ENCODE results near the gene ZNF451. TPM values are rescaled to one million over a fixed set of nuclear protein-coding genes. Genes with fewer than 3 reads are reported as not detected.

Gene ZNF451
- polyA plus RNA-seq, 1 experiment: 12.4 TPM

DNA sequence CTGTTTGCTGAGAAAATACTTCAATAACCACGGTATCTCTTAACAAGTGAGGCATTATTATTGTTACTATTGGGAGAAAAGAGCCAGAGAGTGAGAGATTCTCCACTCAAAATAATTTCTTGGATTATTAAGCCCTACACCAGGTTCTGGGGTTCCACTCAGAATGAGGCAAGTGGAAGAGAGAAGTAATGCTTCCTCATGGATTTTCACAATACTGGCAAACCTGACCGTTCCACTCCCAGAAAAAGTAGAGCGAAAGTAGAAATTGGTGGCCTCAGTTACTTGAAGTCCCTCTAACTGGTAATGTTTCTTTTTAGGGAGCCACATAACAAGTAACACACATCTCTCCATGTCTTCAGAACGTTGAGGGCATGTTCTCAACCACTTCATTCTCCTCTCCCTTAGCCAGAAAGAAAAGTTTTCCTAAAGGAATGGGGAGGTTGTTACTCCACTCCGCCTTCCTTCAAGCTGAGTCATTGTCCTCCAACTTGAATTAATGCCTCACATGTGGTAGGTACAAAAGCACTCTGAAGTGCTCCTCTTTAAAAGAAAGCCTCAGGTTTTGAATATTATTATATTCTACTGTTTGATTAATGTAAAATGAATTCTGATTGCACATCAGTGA, 84.0 kb downstream of the ZNF451 start:
- peak overlapping the region; percentile 86 for H3K4me3 ChIP-seq (ENCODE audit: low read depth, low read length)
- CTCF ChIA-PET: interaction anchor here (0.8 to 0.9 kb wide), 2 partner anchors 12 to 141 kb away, joined by 3 read pairs; no protein-coding TSS in a partner anchor
- no peaks in the 10 kb centered on the region; the same call in 1 of the 2 replicates for H3K36me3 ChIP-seq (ENCODE audit: control insufficient read depth, insufficient read depth, low read length)
- DNase-seq (ENCODE audit: low read depth): peak; percentile 44
- TF ChIP-seq, protein P1, sequence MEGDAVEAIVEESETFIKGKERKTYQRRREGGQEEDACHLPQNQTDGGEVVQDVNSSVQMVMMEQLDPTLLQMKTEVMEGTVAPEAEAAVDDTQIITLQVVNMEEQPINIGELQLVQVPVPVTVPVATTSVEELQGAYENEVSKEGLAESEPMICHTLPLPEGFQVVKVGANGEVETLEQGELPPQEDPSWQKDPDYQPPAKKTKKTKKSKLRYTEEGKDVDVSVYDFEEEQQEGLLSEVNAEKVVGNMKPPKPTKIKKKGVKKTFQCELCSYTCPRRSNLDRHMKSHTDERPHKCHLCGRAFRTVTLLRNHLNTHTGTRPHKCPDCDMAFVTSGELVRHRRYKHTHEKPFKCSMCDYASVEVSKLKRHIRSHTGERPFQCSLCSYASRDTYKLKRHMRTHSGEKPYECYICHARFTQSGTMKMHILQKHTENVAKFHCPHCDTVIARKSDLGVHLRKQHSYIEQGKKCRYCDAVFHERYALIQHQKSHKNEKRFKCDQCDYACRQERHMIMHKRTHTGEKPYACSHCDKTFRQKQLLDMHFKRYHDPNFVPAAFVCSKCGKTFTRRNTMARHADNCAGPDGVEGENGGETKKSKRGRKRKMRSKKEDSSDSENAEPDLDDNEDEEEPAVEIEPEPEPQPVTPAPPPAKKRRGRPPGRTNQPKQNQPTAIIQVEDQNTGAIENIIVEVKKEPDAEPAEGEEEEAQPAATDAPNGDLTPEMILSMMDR (IDR thresholded peaks at IDR 0.05; ENCODE audit: insufficient read depth, low read depth, low read length): no peak
- no peaks in the 10 kb centered on the region for H3K27me3 ChIP-seq (ENCODE audit: control insufficient read depth, insufficient read depth, low read length)
- POLR2A ChIA-PET: no interaction called here

DNA sequence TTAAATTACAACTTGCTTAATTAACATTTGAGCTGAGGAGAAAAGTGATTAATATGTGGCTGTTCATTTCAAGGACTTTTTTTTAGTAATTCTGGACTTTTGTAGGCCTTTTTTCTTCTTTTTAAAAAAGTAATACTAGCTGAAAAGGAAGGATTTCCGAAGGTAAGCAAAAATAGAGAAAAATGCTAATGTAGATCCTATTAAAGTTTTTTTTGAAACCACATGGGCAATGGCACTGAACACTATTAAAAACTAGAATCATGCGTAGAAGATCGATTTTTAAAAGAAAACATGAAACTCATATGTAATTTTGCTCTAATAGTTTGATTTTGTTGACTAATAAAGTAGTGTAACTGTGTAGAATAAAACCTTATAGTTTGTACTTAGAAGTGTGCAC, 84.5 kb downstream of the ZNF451 start:
- H3K36me3 ChIP-seq (ENCODE audit: control insufficient read depth, insufficient read depth, low read length): no peaks in the 10 kb centered on the region; the same call in 1 of the 2 replicates
- no peak for DNase-seq (ENCODE audit: low read depth)
- POLR2A ChIA-PET: no interaction called here
- CTCF ChIA-PET: interaction anchor here (0.8 to 0.9 kb wide), 2 partner anchors 11 to 140 kb away, joined by 3 read pairs; no protein-coding TSS in a partner anchor
- TF ChIP-seq, protein P1 (IDR thresholded peaks at IDR 0.05; ENCODE audit: insufficient read depth, low read depth, low read length): no peak
- H3K27me3 ChIP-seq (ENCODE audit: control insufficient read depth, insufficient read depth, low read length): no peaks in the 10 kb centered on the region
- peak overlapping the region; percentile 86 for H3K4me3 ChIP-seq (ENCODE audit: low read depth, low read length)

DNA sequence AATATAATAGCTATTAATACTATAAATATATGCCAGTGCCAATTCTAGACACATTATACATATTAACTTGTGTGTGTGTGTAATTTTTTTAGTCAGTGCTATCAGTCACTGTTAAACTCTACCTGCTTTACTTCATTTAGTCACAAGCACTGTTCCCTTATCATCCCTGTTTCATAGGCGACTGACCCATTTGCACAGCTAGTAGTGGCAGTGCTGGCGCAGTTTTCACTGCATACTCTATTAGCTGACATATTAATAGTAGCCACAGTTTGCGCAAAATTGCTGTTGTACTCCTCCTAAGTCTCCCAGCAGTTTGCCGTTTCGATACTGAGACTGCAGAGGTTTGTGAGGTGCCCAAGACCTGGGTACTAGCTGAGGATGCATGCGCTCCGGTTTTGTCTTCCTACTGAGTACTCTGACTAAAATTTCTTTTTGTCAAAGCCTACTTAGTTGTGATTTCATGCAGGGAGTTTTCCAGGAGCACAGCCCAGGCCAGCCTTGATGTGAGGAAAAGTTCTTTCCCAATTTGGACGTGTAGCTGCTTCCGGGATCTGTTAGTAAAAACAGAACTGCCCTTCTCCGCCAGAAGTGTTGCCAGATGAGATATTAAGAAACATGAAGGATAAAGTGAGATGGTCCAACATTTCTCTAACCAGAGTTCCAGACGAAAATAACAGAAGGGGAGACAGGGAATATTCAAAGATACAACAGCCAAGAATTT, 87.7 kb downstream of the ZNF451 start:
- TF ChIP-seq, protein P1 (IDR thresholded peaks at IDR 0.05; ENCODE audit: insufficient read depth, low read depth, low read length): no peak
- H3K27me3 ChIP-seq (ENCODE audit: control insufficient read depth, insufficient read depth, low read length): no peaks in the 10 kb centered on the region
- no peak overlapping the region for H3K4me3 ChIP-seq (ENCODE audit: low read depth, low read length)
- ChIA-PET POLR2A (interaction anchor here (0.6 kb wide), 1 partner anchor 345 kb away, joined by 3 read pairs; no protein-coding TSS in a partner anchor), CTCF (interaction anchor here (0.6 to 1.9 kb wide), 5 partner anchors 11 to 146 kb away, joined by 3 to 13 read pairs (median 4); no protein-coding TSS in a partner anchor)
- DNase-seq (ENCODE audit: low read depth): no peak
- peaks cover 4% of the 10 kb centered on the region for H3K36me3 ChIP-seq (ENCODE audit: control insufficient read depth, insufficient read depth, low read length)

DNA sequence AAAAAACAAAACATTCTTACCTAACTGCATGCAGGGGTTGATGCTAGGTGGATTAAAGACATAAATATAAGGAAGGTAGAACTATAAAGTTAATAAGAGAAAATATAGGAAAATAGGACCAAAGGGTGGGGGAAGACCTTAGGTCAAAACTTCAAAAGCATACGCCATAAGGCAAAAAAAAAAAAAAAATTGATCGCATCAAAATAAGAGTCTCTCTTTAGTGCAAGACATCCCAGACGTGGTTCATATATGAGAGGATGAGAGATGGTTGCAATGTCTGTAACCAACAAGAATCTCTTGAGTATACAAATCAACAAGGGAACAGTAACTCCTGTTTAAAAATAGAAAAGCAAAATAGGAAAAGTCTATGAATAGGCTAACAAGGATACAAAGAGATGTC, 90.6 kb downstream of the ZNF451 start:
- CTCF ChIA-PET: no interaction called here
- TF ChIP-seq, protein P1 (IDR thresholded peaks at IDR 0.05; ENCODE audit: insufficient read depth, low read depth, low read length): no peak

DNA sequence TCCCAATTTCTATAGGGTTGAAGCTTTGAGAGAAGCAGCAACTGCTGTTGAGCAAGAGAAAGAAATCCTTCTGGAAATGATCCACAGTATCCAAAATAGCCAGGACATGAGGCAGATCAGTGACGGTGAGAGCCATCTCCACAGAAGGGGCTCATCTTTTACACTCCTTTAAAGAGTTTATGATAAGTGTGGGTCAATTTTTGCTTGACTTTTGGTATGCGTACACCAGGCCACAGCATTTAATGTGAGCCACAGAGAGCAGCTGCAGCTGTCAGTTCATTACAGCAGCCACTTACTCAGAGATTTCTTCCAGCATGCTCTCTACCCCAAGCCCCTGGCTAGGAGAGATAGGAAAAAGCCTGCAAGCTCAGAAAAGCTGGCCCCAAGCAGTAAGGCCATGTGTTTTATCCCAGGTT, 92.0 kb downstream of the ZNF451 start:
- DNase-seq (ENCODE audit: low read depth): no peak
- POLR2A ChIA-PET: interaction anchor here (0.6 kb wide), 1 partner anchor 126 kb away, joined by 3 read pairs; no protein-coding TSS in a partner anchor
- H3K4me3 ChIP-seq (ENCODE audit: low read depth, low read length): no peak overlapping the region
- TF ChIP-seq, protein P1 (IDR thresholded peaks at IDR 0.05; ENCODE audit: insufficient read depth, low read depth, low read length): no peak
- H3K27me3 ChIP-seq (ENCODE audit: control insufficient read depth, insufficient read depth, low read length): no peaks in the 10 kb centered on the region
- peaks cover 13% of the 10 kb centered on the region for H3K36me3 ChIP-seq (ENCODE audit: control insufficient read depth, insufficient read depth, low read length)
- CTCF ChIA-PET: interaction anchor here (1.3 kb wide), 1 partner anchor 10 kb away, joined by 4 read pairs; no protein-coding TSS in a partner anchor

More for the DNA sequence above, 90.6 kb downstream of the ZNF451 start:
- DNase-seq (ENCODE audit: low read depth): no peak
- peaks cover 13% of the 10 kb centered on the region for H3K36me3 ChIP-seq (ENCODE audit: control insufficient read depth, insufficient read depth, low read length)
- no peaks in the 10 kb centered on the region for H3K27me3 ChIP-seq (ENCODE audit: control insufficient read depth, insufficient read depth, low read length)
- no peak overlapping the region for H3K4me3 ChIP-seq (ENCODE audit: low read depth, low read length)
- POLR2A ChIA-PET: no interaction called here

Measured in BJ (cell line).